Measurements from ENCODE around the gene ARSK.
A peak's percentile ranks its signal among the peaks of the same experiment; 100 is the strongest.
"Not testable (repeated sequence)": the region's sequence is repeated elsewhere in the genome, so short reads cannot be mapped to it uniquely, and the experiment has no call there.

ARSK gene

GRCh38 chr5:95621839-95622629, 67.1 kb downstream of the ARSK start:
- peak in 1 of 14 donors; percentile 24 for DNase-seq

- DNase-seq: no peak
Measured at GRCh38 chr5:95623706-95624105, 68.8 kb downstream of the ARSK start.

- no peak for DNase-seq
Measured at GRCh38 chr5:95624368-95624767, 69.5 kb downstream of the ARSK start.

GRCh38 chr5:95626701-95627100, 71.8 kb downstream of the ARSK start:
- DNase-seq: no peak

GRCh38 chr5:95627971-95628810, 73.3 kb downstream of the ARSK start:
- DNase-seq: no peak

GRCh38 chr5:95628933-95629332, 74.0 kb downstream of the ARSK start:
- no peak for DNase-seq

- no peak for DNase-seq
Measured at GRCh38 chr5:95630394-95630917, 75.6 kb downstream of the ARSK start.

GRCh38 chr5:95631255-95631958, 76.5 kb downstream of the ARSK start:
- no peak for DNase-seq

- no peak for DNase-seq
Measured at GRCh38 chr5:95631991-95632675, 77.2 kb downstream of the ARSK start.

GRCh38 chr5:95632942-95633341, 78.0 kb downstream of the ARSK start:
- DNase-seq: not testable (repeated sequence)

- DNase-seq: no peak
Measured at GRCh38 chr5:95633671-95634070, 78.8 kb downstream of the ARSK start.

- DNase-seq: no peak
Measured at GRCh38 chr5:95634081-95634480, 79.2 kb downstream of the ARSK start.

GRCh38 chr5:95638632-95639031, 83.7 kb downstream of the ARSK start:
- no peak for DNase-seq

- DNase-seq: no peak
Measured at GRCh38 chr5:95641741-95642220, 86.9 kb downstream of the ARSK start.

- DNase-seq: no peak
Measured at GRCh38 chr5:95643152-95643551, 88.3 kb downstream of the ARSK start.

GRCh38 chr5:95644351-95645042, 89.6 kb downstream of the ARSK start:
- peak in 5 of 14 donors; percentile 4 to 47 (median 20) for DNase-seq

- not testable (repeated sequence) for DNase-seq
Measured at GRCh38 chr5:95646226-95646568, 91.3 kb downstream of the ARSK start.

GRCh38 chr5:95646569-95647431, 91.9 kb downstream of the ARSK start, which contains the start of gene RFESD:
Gene RFESD (plus strand): TSS chr5:95646777. CDS start chr5:95652272, 5,495 bp downstream.
- peak; percentile 54 to 96 (median 92) for DNase-seq

GRCh38 chr5:95647886-95648860, 93.3 kb downstream of the ARSK start:
- no peak for DNase-seq

Data from C1 segment of cervical spinal cord (tissue), 14 donors.